Ureter (tissue), 1 donor: Measurements from ENCODE around the gene NR2C2AP. TPM values are rescaled to one million over a fixed set of nuclear protein-coding genes. Genes with fewer than 3 reads are reported as not detected.

ENCODE experiments used
- DNase-seq: peaks from one replicate; pipeline ENCODE4 v3.0.0-alpha.2; 2020; ENCODE audit warnings: low spot score
- total RNA-seq: library from RNA; stranded (reverse); gene quantifications from one replicate; pipeline ENCODE4 v1.2.4, GENCODE V29; 2023
- donor health status: DM: yes; HTN: yes; CAD: no.

Gene NR2C2AP
- total RNA-seq, 1 donor from 2014 or later: 24.1 TPM

DNA sequence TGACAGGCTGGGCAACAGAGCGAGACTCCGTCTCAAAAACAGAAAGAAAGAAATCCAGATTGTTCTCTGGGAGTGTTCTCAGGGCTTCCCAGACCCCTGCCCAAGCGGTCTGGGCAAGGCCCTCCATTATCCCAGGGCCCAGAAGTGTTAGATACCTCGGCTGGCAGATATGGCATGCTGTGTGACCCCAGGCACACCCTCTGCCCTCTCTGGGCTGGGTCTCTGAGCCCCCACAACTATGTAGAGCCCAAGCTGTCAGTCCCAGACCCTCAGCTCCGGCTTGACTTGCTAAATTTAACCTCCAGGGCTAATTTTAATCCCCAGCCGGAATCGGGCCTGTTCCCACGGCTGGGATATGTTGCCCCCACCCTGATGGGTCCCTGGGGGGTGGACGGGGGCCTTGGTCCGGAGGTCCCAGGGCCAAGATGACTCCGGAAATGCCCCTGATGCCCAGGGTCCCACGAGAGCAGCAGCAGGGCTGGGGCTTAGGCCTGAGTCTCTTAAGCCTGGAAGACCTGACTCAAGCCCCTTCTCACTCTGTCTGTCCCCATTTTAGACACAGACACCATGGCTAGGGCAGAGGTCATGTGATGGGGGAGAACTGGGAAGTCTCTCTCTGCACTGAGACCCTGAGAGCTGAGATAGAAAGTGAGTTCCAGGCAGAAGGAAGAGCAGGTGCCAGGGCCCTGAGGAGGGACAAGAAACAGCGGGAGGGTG lies 50.4 kb downstream of the NR2C2AP start:
- DNase-seq: no peak

- DNase-seq: no peak
Measured at GRCh38 chr19:19151418-19151817, 51.8 kb downstream of the NR2C2AP start.

Other genes starting within 250 kb of the NR2C2AP start
- 99.6 TPM for gene SUGP2, start 169.9 kb downstream of the NR2C2AP start, total RNA-seq
- 42.2 TPM for gene ARMC6, start 169.8 kb downstream of the NR2C2AP start, total RNA-seq
- gene SLC25A42, start 139.4 kb downstream of the NR2C2AP start, total RNA-seq: 19.6 TPM
- 25.3 TPM for gene TMEM161A, start 64.9 kb downstream of the NR2C2AP start, total RNA-seq
- 4.4 TPM for gene MEF2B, start 33.2 kb downstream of the NR2C2AP start, total RNA-seq
- 58.0 TPM for gene BORCS8, start 11.3 kb downstream of the NR2C2AP start, total RNA-seq
- gene RFXANK, start 11.2 kb downstream of the NR2C2AP start, total RNA-seq: 50.6 TPM
- gene NCAN, start 8.5 kb upstream of the NR2C2AP start, total RNA-seq: not detected
- 1.8 TPM for gene TM6SF2, start 69.9 kb upstream of the NR2C2AP start, total RNA-seq
- gene SUGP1, start 117.1 kb upstream of the NR2C2AP start, total RNA-seq: 51.8 TPM
- 87.4 TPM for gene MAU2, start 117.4 kb upstream of the NR2C2AP start, total RNA-seq
- 92.7 TPM for gene GATAD2A, start 202.3 kb upstream of the NR2C2AP start, total RNA-seq